Lung (tissue), 12 donors: ENCODE data around the gene ATXN7L2. TPM values are rescaled to one million over a fixed set of nuclear protein-coding genes. Genes with fewer than 3 reads are reported as not detected.

Source experiments
- ATAC-seq: fragments of 200-7000 bp; cut with Tn5 transposase; one replicate; pipeline ENCODE4 v1.9.1; 2020; ENCODE audit warnings: moderate number of reproducible peaks; ENCODE audit not compliant: insufficient read depth, low FRiP score
- DNase-seq, 3 donors: peaks; one replicate each; pipeline ENCODE4 v3.0.0-alpha.2; 2013 to 2017
- H3K27ac ChIP-seq, 2 donors: one replicate each; pipeline ENCODE4 v1.5.1; 2013; ENCODE audit warnings: mild to moderate bottlenecking in 2 of 2, moderate library complexity in 2 of 2, control low read depth in 1 of 2, inconsistent platforms in 1 of 2, low read depth in 1 of 2, low read length in 1 of 2
- H3K27me3 ChIP-seq, 3 donors: one replicate each; pipeline ENCODE4 v1.5.1; 2013; ENCODE audit warnings: low read length in 2 of 3; ENCODE audit not compliant: control insufficient read depth in 3 of 3, insufficient read depth in 3 of 3
- H3K36me3 ChIP-seq, 4 donors: one replicate each; pipeline ENCODE4 v1.5.1; 2013; ENCODE audit warnings: low read length in 4 of 4, mild to moderate bottlenecking in 1 of 4, moderate library complexity in 1 of 4; ENCODE audit not compliant: control insufficient read depth in 4 of 4, insufficient read depth in 4 of 4
- H3K4me1 ChIP-seq, 5 donors: one replicate each; pipeline ENCODE4 v1.5.1; 2013; ENCODE audit warnings: low read length in 5 of 5, mild to moderate bottlenecking in 2 of 5, moderate library complexity in 1 of 5; ENCODE audit not compliant: control insufficient read depth in 5 of 5, insufficient read depth in 5 of 5
- H3K4me3 ChIP-seq: one replicate; pipeline ENCODE4 v1.5.1; 2013; ENCODE audit warnings: mild to moderate bottlenecking, control low read depth, moderate library complexity
- H3K9ac ChIP-seq, 2 donors: one replicate each; pipeline ENCODE4 v1.5.1; 2013; ENCODE audit warnings: low read length in 2 of 2, control low read depth in 1 of 2; ENCODE audit not compliant: insufficient read depth in 1 of 2
- H3K9me3 ChIP-seq, 4 donors: one replicate each; pipeline ENCODE4 v1.5.1; 2013; ENCODE audit warnings: low read length in 3 of 4, mild to moderate bottlenecking in 1 of 4, moderate library complexity in 1 of 4; ENCODE audit not compliant: control insufficient read depth in 4 of 4, insufficient read depth in 3 of 4
- WGBS, 2 donors: extraction: QIAGEN DNeasy Blood & Tissue Kit; methylation state at CpG; one replicate each; pipeline ENCODE4 v1.1.7; 2013; 5-methylcytosine and 5-hydroxymethylcytosine counted together
- polyA plus RNA-seq, 2 donors: library from polyadenylated mRNA; stranded (reverse); fragments of 200-250 nt; gene quantifications; one replicate each; pipeline ENCODE4 v1.2.1, GENCODE V29; 2013
- total RNA-seq, 2 donors: library from RNA; depleted of rRNA in 1 of 2; stranded (reverse); fragments of >200 nt in 1 of 2; gene quantifications; one replicate each; pipeline ENCODE4 v1.2.1, GENCODE V29; 2014 to 2021
- TF ChIP-seq, protein P1 (sequence below): IDR thresholded peaks from 2 replicates; pipeline ENCODE4 v1.5.1; 2012; ENCODE audit warnings: mild to moderate bottlenecking; ENCODE audit errors: control extremely low read depth, extremely low read depth
- donor health status: control.
- donor health status: control.
- donor health status: Bipolar disorder and iron deficiency.
- donor health status: healthy.
- donor health status: DM: yes; HTN: yes; CAD: no.

Gene ATXN7L2
- total and polyA plus RNA-seq, 4 donors, result 2.6 to 6.0 (median 4.4) TPM

DNA sequence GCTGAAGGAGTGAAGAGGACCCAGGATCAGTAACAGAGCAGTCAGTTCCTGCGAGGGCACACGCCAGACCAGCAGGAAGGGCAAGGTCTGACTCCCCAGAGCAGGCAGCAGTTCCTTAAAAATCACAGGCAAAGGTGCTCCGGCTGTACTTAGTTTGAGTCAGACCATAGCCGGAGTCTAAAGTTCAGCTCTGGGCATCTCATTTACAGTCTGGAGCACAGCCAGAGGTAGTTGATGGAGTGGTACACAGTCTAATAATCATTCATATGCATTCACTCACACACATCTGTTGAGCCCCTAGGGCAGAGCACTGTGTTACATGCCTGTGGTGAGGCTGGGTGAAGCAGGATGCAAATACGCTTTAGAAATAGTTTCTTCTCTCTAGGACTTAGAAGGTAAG is 33.2 kb downstream of the ATXN7L2 start:
- ATAC-seq, result no peak

DNA sequence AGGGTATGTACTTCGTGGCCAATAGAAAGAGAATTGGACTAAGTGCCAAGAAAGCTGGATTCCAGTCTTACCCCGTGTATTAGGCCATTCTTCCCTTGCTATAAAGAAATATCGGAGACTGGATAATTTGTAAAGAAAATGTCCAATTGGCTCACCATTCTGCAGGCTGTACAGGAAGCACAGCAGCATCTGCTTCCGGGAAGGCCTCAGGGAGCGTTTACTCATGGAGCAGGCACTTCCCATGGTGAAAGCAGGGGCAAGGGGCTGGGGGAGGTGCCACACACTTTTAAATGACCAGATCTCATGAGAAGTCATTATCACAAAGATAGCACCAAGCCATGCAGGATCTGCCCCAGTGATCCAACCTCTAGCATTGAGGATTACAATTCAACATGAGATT is 33.6 kb downstream of the ATXN7L2 start:
- WGBS, 2 donors, result 87 to 94% methylated on average over 5 of the region's 5 CpGs
- no peak overlapping the region for H3K27ac ChIP-seq
- H3K9me3 ChIP-seq, result no peaks in the 10 kb centered on the region
- DNase-seq (no peak), ATAC-seq (no peak)
- no peak overlapping the region for H3K4me3 ChIP-seq
- TF ChIP-seq, protein P1, sequence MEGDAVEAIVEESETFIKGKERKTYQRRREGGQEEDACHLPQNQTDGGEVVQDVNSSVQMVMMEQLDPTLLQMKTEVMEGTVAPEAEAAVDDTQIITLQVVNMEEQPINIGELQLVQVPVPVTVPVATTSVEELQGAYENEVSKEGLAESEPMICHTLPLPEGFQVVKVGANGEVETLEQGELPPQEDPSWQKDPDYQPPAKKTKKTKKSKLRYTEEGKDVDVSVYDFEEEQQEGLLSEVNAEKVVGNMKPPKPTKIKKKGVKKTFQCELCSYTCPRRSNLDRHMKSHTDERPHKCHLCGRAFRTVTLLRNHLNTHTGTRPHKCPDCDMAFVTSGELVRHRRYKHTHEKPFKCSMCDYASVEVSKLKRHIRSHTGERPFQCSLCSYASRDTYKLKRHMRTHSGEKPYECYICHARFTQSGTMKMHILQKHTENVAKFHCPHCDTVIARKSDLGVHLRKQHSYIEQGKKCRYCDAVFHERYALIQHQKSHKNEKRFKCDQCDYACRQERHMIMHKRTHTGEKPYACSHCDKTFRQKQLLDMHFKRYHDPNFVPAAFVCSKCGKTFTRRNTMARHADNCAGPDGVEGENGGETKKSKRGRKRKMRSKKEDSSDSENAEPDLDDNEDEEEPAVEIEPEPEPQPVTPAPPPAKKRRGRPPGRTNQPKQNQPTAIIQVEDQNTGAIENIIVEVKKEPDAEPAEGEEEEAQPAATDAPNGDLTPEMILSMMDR, result no peak
- no peaks in the 10 kb centered on the region for H3K36me3 ChIP-seq
- peaks cover 0 to 6% (median 0%) of the 10 kb centered on the region in 3 donors for H3K27me3 ChIP-seq
- no peaks in the 10 kb centered on the region for H3K4me1 ChIP-seq
- H3K9ac ChIP-seq, result no peak overlapping the region

More for the DNA sequence above, 33.2 kb downstream of the ATXN7L2 start:
- Histone ChIP-seq H3K27ac (no peak overlapping the region), H3K9me3 (no peaks in the 10 kb centered on the region), H3K9ac (no peak overlapping the region), H3K36me3 (no peaks in the 10 kb centered on the region), H3K4me3 (no peak overlapping the region), H3K4me1 (no peaks in the 10 kb centered on the region), H3K27me3 (peaks cover 0 to 3% (median 0%) of the 10 kb centered on the region in 3 donors)
- WGBS, 2 donors, result 84 to 88% methylated on average over 5 of the region's 5 CpGs
- DNase-seq, result no peak
- TF ChIP-seq, protein P1, result no peak

GRCh38 chr1:109521002-109521951 is 37.6 kb downstream of the ATXN7L2 start:
- Histone ChIP-seq H3K9ac (no peak overlapping the region), H3K4me1 (no peaks in the 10 kb centered on the region), H3K36me3 (no peaks in the 10 kb centered on the region), H3K4me3 (no peak overlapping the region), H3K27ac (no peak overlapping the region), H3K9me3 (no peaks in the 10 kb centered on the region), H3K27me3 (peaks cover 0 to 8% (median 0%) of the 10 kb centered on the region in 3 donors)
- 82 to 89% methylated on average over 14 of the region's 14 CpGs for WGBS, 2 donors
- TF ChIP-seq, protein P1, result no peak
- ATAC-seq (no peak), DNase-seq (no peak)
